Keratinocyte (primary cell): ENCODE data around the gene ADGRL3. TPM values are rescaled to one million over a fixed set of nuclear protein-coding genes. Genes with fewer than 3 reads are reported as not detected.

Experiments used
- DNase-seq: peaks from one replicate; pipeline ENCODE4 v3.0.0-alpha.2; 2011; ENCODE audit warnings: low read depth, missing footprints, low spot score
- FAIRE-seq: peaks from 2 replicates; lab custom pipeline; 2011; peaks lifted over from hg19 to GRCh38; lab: Jason Lieb, UNC
- H2AFZ ChIP-seq: 2 replicates; pipeline ENCODE4 v1.6.0; 2012; ENCODE audit warnings: low read length, control low read depth, inconsistent platforms; ENCODE audit not compliant: control insufficient read depth
- H3K27ac ChIP-seq: 2 replicates; pipeline ENCODE4 v1.5.1; 2011; ENCODE audit warnings: low read length; ENCODE audit not compliant: control insufficient read depth, insufficient read depth
- H3K27me3 ChIP-seq: 3 replicates; pipeline ENCODE4 v1.6.0; 2011; ENCODE audit warnings: low read length; ENCODE audit not compliant: control insufficient read depth, insufficient read depth; ENCODE audit errors: extremely low read depth
- H3K36me3 ChIP-seq, 2 experiments: 2 replicates in 1 of 2; 3 replicates in 1 of 2; pipeline ENCODE4 v1.5.1; 2011; ENCODE audit warnings: low read length in 2 of 2, mild to moderate bottlenecking in 1 of 2; ENCODE audit not compliant: control insufficient read depth in 2 of 2, insufficient read depth in 2 of 2; ENCODE audit errors: extremely low read depth in 1 of 2
- H3K4me1 ChIP-seq: 3 replicates; pipeline ENCODE4 v1.5.1; 2011; ENCODE audit warnings: low read length; ENCODE audit not compliant: control insufficient read depth, insufficient read depth; ENCODE audit errors: extremely low read depth
- H3K4me2 ChIP-seq: 3 replicates; pipeline ENCODE4 v1.6.0; 2011; ENCODE audit warnings: low read depth, low read length; ENCODE audit not compliant: control insufficient read depth, insufficient read depth; ENCODE audit errors: extremely low read depth
- H3K4me3 ChIP-seq, 3 experiments: fragments of 200-600 bp in 1 of 3; sonication (generic) in 1 of 3; 2 replicates in 2 of 3; 3 replicates in 1 of 3; pipeline ENCODE4 v1.5.1; 2011 to 2016; ENCODE audit warnings: low read length in 3 of 3, mild to moderate bottlenecking in 3 of 3, control low read depth in 2 of 3, inconsistent platforms in 1 of 3, low read depth in 1 of 3, mixed read lengths in 1 of 3, mixed run types in 1 of 3, moderate library complexity in 1 of 3; ENCODE audit not compliant: control insufficient read depth in 2 of 3, insufficient read depth in 2 of 3; ENCODE audit errors: extremely low read depth in 1 of 3
- H3K79me2 ChIP-seq: 2 replicates; pipeline ENCODE4 v1.6.0; 2012; ENCODE audit warnings: low read length; ENCODE audit not compliant: control insufficient read depth, insufficient read depth
- H3K9ac ChIP-seq: 3 replicates; pipeline ENCODE4 v1.6.0; 2011; ENCODE audit warnings: low read length; ENCODE audit not compliant: control insufficient read depth, insufficient read depth; ENCODE audit errors: extremely low read depth
- H3K9me1 ChIP-seq: 3 replicates; pipeline ENCODE4 v1.6.0; 2011; ENCODE audit warnings: low read length; ENCODE audit not compliant: control insufficient read depth, insufficient read depth; ENCODE audit errors: extremely low read depth
- H3K9me3 ChIP-seq: 2 replicates; pipeline ENCODE4 v1.5.1; 2012; ENCODE audit warnings: low read depth, low read length; ENCODE audit not compliant: control insufficient read depth
- H4K20me1 ChIP-seq: 3 replicates; pipeline ENCODE4 v1.6.0; 2011; ENCODE audit warnings: low read length; ENCODE audit not compliant: control insufficient read depth, insufficient read depth; ENCODE audit errors: extremely low read depth
- CTCF ChIP-seq, 3 experiments: IDR thresholded peaks in 1 of 3; conservative IDR thresholded peaks in 1 of 3; optimal IDR thresholded peaks in 1 of 3; 2 replicates in 2 of 3; 3 replicates in 1 of 3; pipeline versions ENCODE3 to v1.5.1; 2011; ENCODE audit warnings: low read length in 3 of 3, mild to moderate bottlenecking in 3 of 3, moderate library complexity in 2 of 3, control low read depth in 1 of 3, inconsistent platforms in 1 of 3; ENCODE audit not compliant: insufficient read depth in 2 of 3; ENCODE audit errors: extremely low read depth in 1 of 3
- EZH2 ChIP-seq: IDR thresholded peaks from one replicate; pipeline ENCODE4 v1.6.1; 2012; ENCODE audit warnings: inconsistent platforms, mild to moderate bottlenecking, low read length, moderate library complexity
- dilution Hi-C: fragments of 300-500 bp; cut with MboI; formaldehyde crosslinking; loops from one replicate; pipeline ENCODE4 v1.7.0; 2020; ENCODE audit warnings: low sequenced_read_pairs; ENCODE audit not compliant: extremely low pct_ligation_motif_present
- polyA plus RNA-seq, 5 experiments: library from polyadenylated mRNA; depleted of rRNA in 3 of 5; stranded (reverse) in 3 of 5; stranded (forward) in 1 of 5; unstranded in 1 of 5; fragments of >200 nt; gene quantifications; 1 replicate in 1 of 5; 2 replicates in 3 of 5; 3 replicates in 1 of 5; pipeline versions ENCODE4 v1.2.1 to v1.2.3, GENCODE V29; 2011 to 2012; ENCODE audit warnings: missing spikeins in 2 of 5, low read depth in 1 of 5, low replicate concordance in 1 of 5

Gene ADGRL3
- polyA plus RNA-seq, 1 donor (not counting 4 experiments of a cell fraction or from before 2014, with no cell fraction given), result 0.18 TPM

GRCh38 chr4:61919561-61919960, 719.4 kb downstream of the ADGRL3 start:
- dilution Hi-C loops, result no loop called here
- H3K9ac ChIP-seq, result no peak overlapping the region
- no peaks in the 10 kb centered on the region for H3K4me1 ChIP-seq
- DNase-seq (no peak), FAIRE-seq (no peak)
- no peaks in the 10 kb centered on the region for H3K36me3 ChIP-seq
- no peak overlapping the region for H3K4me3 ChIP-seq
- no peaks in the 10 kb centered on the region for H3K9me1 ChIP-seq
- no peaks in the 10 kb centered on the region for H4K20me1 ChIP-seq
- H3K27me3 ChIP-seq, result no peaks in the 10 kb centered on the region
- H2AFZ ChIP-seq, result no peak overlapping the region
- no peak overlapping the region for H3K27ac ChIP-seq
- TF ChIP-seq CTCF (optimal IDR thresholded peaks at IDR 0.05 in 1 of 3, IDR thresholded peaks at IDR 0.05 in 1 of 3, conservative IDR thresholded peaks at IDR 0.05 in 1 of 3; ENCODE audit: extremely low read depth in 1 of 3, insufficient read depth in 2 of 3, low read length in 3 of 3) (no peak), EZH2 (no peak)
- no peak overlapping the region for H3K4me2 ChIP-seq
- H3K9me3 ChIP-seq, result no peaks in the 10 kb centered on the region
- H3K79me2 ChIP-seq, result no peaks in the 10 kb centered on the region

- Histone ChIP-seq H2AFZ (no peak overlapping the region), H3K27me3 (no peaks in the 10 kb centered on the region), H3K4me1 (no peaks in the 10 kb centered on the region), H3K9ac (no peak overlapping the region), H3K9me3 (no peaks in the 10 kb centered on the region), H4K20me1 (no peaks in the 10 kb centered on the region), H3K9me1 (no peaks in the 10 kb centered on the region), H3K36me3 (no peaks in the 10 kb centered on the region), H3K79me2 (no peaks in the 10 kb centered on the region), H3K27ac (no peak overlapping the region), H3K4me2 (no peak overlapping the region), H3K4me3 (no peak overlapping the region)
- FAIRE-seq (no peak), DNase-seq (no peak)
- dilution Hi-C loops, result no loop called here
- TF ChIP-seq EZH2 (no peak), CTCF (optimal IDR thresholded peaks at IDR 0.05 in 1 of 3, IDR thresholded peaks at IDR 0.05 in 1 of 3, conservative IDR thresholded peaks at IDR 0.05 in 1 of 3; ENCODE audit: extremely low read depth in 1 of 3, insufficient read depth in 2 of 3, low read length in 3 of 3) (no peak)
Observed at GRCh38 chr4:61921920-61922319, 721.8 kb downstream of the ADGRL3 start.
